Fibroblast of mammary gland (primary cell): ENCODE measurements around the gene EDC4.
"Not testable (repeated sequence)": the region's sequence is repeated elsewhere in the genome, so short reads cannot be mapped to it uniquely, and the experiment has no call there.

Experiments
- DNase-seq: peaks from one replicate; pipeline ENCODE4 v3.0.0-alpha.2; 2010; ENCODE audit warnings: low read depth
- H3K4me3 ChIP-seq: 2 replicates; pipeline ENCODE4 v1.5.1; 2011; ENCODE audit warnings: low read depth, mild to moderate bottlenecking, low read length, moderate library complexity; ENCODE audit not compliant: control insufficient read depth
- TF ChIP-seq, protein P1 (sequence below): conservative IDR thresholded peaks from 2 replicates; pipeline ENCODE4 v1.5.1; 2011; ENCODE audit warnings: low read depth, low read length, inconsistent platforms; ENCODE audit not compliant: control insufficient read depth, insufficient read depth

EDC4 gene

DNA sequence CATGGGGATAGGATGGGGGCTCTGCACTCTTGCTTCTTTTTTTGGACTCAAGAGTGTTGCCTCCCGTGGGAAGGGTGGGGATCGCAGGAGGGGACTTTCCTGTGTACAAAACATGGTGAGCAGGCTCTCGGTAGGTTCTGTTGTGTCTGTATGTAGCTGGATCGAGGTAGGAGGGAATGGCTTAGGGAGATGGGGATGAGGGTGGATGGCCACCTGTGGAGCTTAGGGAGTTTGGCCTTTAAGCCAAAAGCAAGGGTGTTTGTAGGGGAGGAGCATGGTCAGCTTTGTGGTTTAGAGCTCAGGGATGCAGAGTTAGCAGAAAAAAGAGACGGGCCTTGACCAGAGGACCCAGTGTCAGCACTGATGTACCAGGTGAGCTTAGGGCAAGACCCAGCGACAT lies 11.0 kb upstream of the EDC4 start:
- H3K4me3 ChIP-seq, result no peak overlapping the region
- TF ChIP-seq, protein P1, sequence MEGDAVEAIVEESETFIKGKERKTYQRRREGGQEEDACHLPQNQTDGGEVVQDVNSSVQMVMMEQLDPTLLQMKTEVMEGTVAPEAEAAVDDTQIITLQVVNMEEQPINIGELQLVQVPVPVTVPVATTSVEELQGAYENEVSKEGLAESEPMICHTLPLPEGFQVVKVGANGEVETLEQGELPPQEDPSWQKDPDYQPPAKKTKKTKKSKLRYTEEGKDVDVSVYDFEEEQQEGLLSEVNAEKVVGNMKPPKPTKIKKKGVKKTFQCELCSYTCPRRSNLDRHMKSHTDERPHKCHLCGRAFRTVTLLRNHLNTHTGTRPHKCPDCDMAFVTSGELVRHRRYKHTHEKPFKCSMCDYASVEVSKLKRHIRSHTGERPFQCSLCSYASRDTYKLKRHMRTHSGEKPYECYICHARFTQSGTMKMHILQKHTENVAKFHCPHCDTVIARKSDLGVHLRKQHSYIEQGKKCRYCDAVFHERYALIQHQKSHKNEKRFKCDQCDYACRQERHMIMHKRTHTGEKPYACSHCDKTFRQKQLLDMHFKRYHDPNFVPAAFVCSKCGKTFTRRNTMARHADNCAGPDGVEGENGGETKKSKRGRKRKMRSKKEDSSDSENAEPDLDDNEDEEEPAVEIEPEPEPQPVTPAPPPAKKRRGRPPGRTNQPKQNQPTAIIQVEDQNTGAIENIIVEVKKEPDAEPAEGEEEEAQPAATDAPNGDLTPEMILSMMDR, result no peak

DNA sequence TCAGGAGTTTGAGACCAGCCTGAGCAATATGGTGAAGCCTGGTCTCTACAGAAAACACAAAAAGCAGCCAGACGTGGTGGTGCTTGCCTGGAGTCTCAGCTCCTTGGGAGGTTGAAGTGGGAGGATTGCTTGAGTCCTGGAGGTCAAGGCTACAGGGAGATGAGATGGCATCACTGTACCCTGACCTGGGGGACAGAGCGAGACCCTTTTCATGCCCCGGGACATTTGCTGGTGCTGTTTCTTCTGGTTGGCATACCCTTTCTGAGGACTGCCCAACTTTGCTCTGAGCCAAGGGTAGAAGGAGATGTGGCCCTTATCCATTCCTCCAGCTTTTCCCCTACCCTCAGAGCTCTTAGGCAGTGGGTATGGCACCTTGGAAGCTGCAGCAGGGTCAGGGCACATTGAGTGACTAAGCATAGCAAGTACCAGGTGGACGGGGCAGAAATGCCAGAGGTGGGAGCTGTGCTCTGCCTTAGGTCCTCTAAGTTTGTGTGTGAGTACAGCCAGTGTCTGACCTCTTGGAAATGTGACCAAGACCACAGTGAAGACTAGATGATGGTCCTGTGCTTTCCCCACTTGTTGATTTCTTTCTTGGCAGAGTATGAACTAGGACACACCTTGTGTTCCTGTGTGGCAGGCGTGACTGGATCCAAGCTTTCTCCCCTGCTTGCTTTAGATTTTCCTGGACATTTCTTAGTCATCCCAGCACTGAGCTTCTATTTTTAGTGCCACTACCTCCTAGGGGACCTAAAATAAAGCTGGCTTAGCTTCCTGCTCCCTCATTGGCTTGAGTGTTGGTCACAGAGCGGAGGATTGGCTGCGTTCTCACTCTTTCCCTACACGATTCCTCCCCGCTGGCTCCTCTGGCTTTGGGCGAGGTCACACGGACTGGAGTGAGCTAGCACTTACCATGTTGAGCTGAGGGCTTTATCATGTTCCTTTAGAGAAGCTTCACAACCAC lies 9.9 kb upstream of the EDC4 start:
- peak; percentile 89 for DNase-seq

More for the DNA sequence above, 11.0 kb upstream of the EDC4 start:
- no peak for DNase-seq

DNA sequence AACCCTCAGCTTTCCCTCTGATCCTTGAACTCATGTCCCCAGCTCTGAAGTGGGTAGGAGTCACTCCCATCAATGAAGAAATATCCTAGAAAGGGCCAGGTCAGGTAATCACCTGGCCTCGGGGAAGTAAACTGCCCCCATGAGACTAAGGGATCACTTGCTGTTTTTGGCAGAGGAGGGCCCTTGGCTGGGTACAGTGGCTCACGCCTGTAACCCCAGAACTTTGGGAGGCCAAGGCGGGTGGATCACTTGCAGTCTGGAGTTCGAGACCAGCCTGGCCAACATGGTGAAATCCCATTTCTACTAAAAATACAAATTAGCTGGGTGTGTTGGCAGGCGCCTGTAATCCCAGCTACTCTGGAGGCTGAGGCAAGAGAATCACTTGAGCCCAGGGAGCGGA lies 8.8 kb upstream of the EDC4 start:
- H3K4me3 ChIP-seq, DNase-seq: not testable (repeated sequence)

More for the DNA sequence above, 9.9 kb upstream of the EDC4 start:
- H3K4me3 ChIP-seq, result no peak overlapping the region
- TF ChIP-seq, protein P1, result no peak

DNA sequence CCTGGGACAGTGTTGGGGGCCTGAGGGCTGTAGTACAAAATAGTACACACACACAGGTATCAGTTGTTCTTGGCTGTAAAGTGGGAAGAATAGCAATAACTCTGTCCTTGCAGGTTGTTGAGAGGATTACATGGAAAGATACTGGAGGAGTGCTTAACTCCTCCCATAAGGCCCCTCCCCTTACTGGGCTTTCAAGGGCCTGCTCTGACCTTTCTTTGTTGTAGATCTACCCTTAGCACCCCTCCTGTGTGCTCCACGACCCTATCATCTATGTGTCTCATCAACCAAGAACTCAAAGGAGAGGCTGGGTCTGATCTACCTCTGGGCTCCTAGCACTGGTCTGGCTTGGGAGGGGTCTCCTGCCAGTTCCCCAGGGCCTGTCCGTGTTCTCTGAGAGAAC lies 8.3 kb upstream of the EDC4 start:
- H3K4me3 ChIP-seq, result no peak overlapping the region
- TF ChIP-seq, protein P1, result no peak
- DNase-seq, result no peak

DNA sequence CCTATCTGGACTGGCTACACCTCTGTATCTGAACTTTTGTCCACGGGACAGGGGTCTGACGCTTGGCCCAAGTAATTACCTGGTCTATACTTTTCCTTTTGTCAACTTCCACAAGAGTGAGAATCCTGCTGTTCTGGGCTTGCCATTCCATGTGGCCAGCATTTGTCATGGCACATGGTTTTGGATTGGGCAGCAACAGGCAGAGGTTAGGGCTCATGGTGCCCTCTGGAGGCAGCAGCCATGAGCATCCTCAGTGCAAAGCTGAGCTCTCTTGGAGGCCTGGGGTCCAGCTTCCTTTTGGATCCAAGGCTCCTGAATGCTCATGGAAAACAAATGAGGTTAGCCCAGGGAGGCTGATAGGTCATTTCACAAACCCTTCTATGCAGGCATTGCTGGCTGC lies 7.5 kb upstream of the EDC4 start:
- TF ChIP-seq, protein P1, result peak; percentile 48
- H3K4me3 ChIP-seq, result no peak overlapping the region
- DNase-seq, result peak; percentile 61

DNA sequence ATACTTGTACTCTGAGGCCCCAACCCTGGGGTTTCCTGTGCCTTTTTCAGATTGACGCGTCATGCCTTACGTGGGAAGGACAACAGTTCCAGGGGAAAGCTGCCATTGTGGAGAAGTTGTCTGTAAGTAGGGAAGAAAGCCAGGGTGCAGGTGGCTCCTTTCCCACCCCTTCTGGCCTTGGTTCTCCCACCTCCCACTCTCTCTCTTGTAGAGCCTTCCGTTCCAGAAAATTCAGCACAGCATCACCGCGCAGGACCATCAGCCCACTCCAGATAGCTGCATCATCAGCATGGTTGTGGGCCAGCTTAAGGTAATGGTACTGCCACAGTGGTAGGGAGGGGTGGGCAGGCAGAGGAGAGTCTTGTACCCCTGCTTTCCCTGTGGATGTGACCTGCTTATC lies 4.6 kb upstream of the EDC4 start:
- TF ChIP-seq, protein P1, result no peak
- no peak overlapping the region for H3K4me3 ChIP-seq
- no peak for DNase-seq

DNA sequence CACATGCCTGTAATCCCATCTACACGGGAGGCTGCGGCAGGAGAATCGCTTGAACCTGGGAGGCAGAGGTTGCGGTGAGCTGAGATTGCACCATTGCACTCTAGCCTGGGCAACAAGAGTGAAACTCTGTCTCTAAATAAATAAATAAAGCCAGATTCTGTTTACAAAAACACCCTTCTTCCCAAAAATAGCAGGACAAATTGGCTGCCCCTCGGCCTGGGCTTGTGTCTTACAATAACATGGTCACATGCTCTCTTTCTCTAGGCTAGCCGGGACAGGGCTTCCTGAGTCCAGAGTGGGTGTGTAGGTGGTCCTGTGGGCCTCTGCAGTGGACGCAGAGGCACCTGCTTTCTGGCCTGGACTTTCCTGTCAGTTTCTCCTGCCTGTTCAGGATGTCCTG lies 3.2 kb upstream of the EDC4 start:
- DNase-seq, result no peak
- H3K4me3 ChIP-seq, result no peak overlapping the region
- TF ChIP-seq, protein P1, result no peak
